Thymus (tissue), 14 donors: ENCODE data around the gene ATOSB. TPM values are rescaled to one million over a fixed set of nuclear protein-coding genes. Genes with fewer than 3 reads are reported as not detected.
"Not testable (repeated sequence)": the region's sequence is repeated elsewhere in the genome, so short reads cannot be mapped to it uniquely, and the experiment has no call there.

Experiments
- DNase-seq, 9 donors: peaks; one replicate each; pipeline ENCODE4 v3.0.0-alpha.2; 2013; ENCODE audit warnings: low spot score in 9 of 9, low read depth in 6 of 9, missing footprints in 1 of 9
- H3K27ac ChIP-seq, 2 donors: one replicate each; pipeline ENCODE4 v1.5.1; 2013; ENCODE audit warnings: control low read depth in 1 of 2, low read depth in 1 of 2, low read length in 1 of 2, mild to moderate bottlenecking in 1 of 2, moderate library complexity in 1 of 2
- H3K27me3 ChIP-seq, 2 donors: one replicate each; pipeline ENCODE4 v1.5.1; 2013; ENCODE audit warnings: low read length in 1 of 2; ENCODE audit not compliant: control insufficient read depth in 2 of 2, insufficient read depth in 1 of 2
- H3K36me3 ChIP-seq, 2 donors: one replicate each; pipeline ENCODE4 v1.5.1; 2013; ENCODE audit warnings: low read length in 1 of 2, mild to moderate bottlenecking in 1 of 2, moderate library complexity in 1 of 2; ENCODE audit not compliant: control insufficient read depth in 2 of 2, insufficient read depth in 2 of 2
- H3K4me1 ChIP-seq, 2 donors: one replicate each; pipeline ENCODE4 v1.5.1; 2013; ENCODE audit warnings: low read length in 2 of 2; ENCODE audit not compliant: control insufficient read depth in 2 of 2, insufficient read depth in 2 of 2
- H3K4me3 ChIP-seq, 2 donors: one replicate each; pipeline ENCODE4 v1.5.1; 2013; ENCODE audit warnings: low read length in 2 of 2, control low read depth in 1 of 2, mild to moderate bottlenecking in 1 of 2
- H3K9me3 ChIP-seq, 2 donors: one replicate each; pipeline ENCODE4 v1.5.1; 2013; ENCODE audit warnings: low read length in 1 of 2, mild to moderate bottlenecking in 1 of 2; ENCODE audit not compliant: control insufficient read depth in 2 of 2, insufficient read depth in 1 of 2
- WGBS: extraction: QIAGEN DNeasy Blood & Tissue Kit; methylation state at CpG from one replicate; pipeline ENCODE4 v1.1.7; 2013; 5-methylcytosine and 5-hydroxymethylcytosine counted together
- long read RNA-seq, 10 donors: transcript quantifications; one replicate each; lab custom pipeline, GENCODE V29; 2026
- polyA plus RNA-seq: library from polyadenylated mRNA; stranded (reverse); fragments of 200-250 nt; gene quantifications from one replicate; pipeline ENCODE4 v1.2.3, GENCODE V29; 2013
- total RNA-seq: library from RNA; stranded (reverse); fragments of 120-200 nt; gene quantifications from one replicate; pipeline ENCODE4 v1.2.4, GENCODE V29; 2013
- donor health status: healthy.

ATOSB gene
- 4.9 TPM for total RNA-seq
- polyA plus RNA-seq: 16.1 TPM
- long read RNA-seq, donor 1: 0 reads
- long read RNA-seq, donor 2: 0 reads
- long read RNA-seq, donor 3, partial matches to known transcripts: 0 of 1 reads
- long read RNA-seq, donor 3, other reads (novel, unspliced or antisense): 0 of 1 reads
- long read RNA-seq, donor 4: 0 reads
- long read RNA-seq, donor 5: 0 reads
- long read RNA-seq, donor 6: 0 reads
- long read RNA-seq, donor 7: 0 reads
- long read RNA-seq, donor 8: 0 reads
- long read RNA-seq, donor 9: 0 reads
- long read RNA-seq, donor 10: 0 reads

GRCh38 chr9:35115680-35116538 lies at the start of gene ATOSB:
Gene ATOSB (minus strand): TSS chr9:35115862. CDS start chr9:35108274, 7,588 bp downstream.
- peaks cover 31 to 57% of the 10 kb centered on the region in 2 donors for H3K4me1 ChIP-seq
- peak within 1 kb of the TSS; percentile 69 to 89 for H3K27ac ChIP-seq
- H3K27me3 ChIP-seq: peaks cover 0 to 4% of the 10 kb centered on the region in 2 donors
- DNase-seq: peak in 8 of 9 donors; percentile 59 to 83 (median 68)
- under 1% methylated on average over 54 of the region's 54 CpGs for WGBS
- peak within 1 kb of the TSS; percentile 63 for H3K4me3 ChIP-seq
- H3K9me3 ChIP-seq: no peaks in the 10 kb centered on the region
- no peaks in the 10 kb centered on the region for H3K36me3 ChIP-seq

- Histone ChIP-seq H3K27me3 (peaks cover 9 to 29% of the 10 kb centered on the region in 2 donors), H3K9me3 (no peaks in the 10 kb centered on the region), H3K27ac (no peak overlapping the region), H3K4me3 (no peak overlapping the region), H3K4me1 (peaks cover 2 to 4% of the 10 kb centered on the region in 2 donors), H3K36me3 (no peaks in the 10 kb centered on the region)
- DNase-seq: no peak
- WGBS: 81% methylated on average over 3 of the region's 3 CpGs
Observed at GRCh38 chr9:35164711-35165110, 49.0 kb upstream of the ATOSB start.

- 97% methylated on average over 3 of the region's 3 CpGs for WGBS
- Histone ChIP-seq H3K9me3 (no peaks in the 10 kb centered on the region), H3K4me3 (no peak overlapping the region), H3K27me3 (peaks cover 9 to 29% of the 10 kb centered on the region in 2 donors), H3K27ac (no peak overlapping the region), H3K36me3 (no peaks in the 10 kb centered on the region), H3K4me1 (peaks cover 2 to 4% of the 10 kb centered on the region in 2 donors)
- no peak for DNase-seq
Observed at GRCh38 chr9:35163413-35163812, 47.8 kb upstream of the ATOSB start.

- no peaks in the 10 kb centered on the region for H3K36me3 ChIP-seq
- 45% methylated on average over 11 of the region's 11 CpGs for WGBS
- no peak overlapping the region for H3K27ac ChIP-seq
- peaks cover 9 to 29% of the 10 kb centered on the region in 2 donors for H3K27me3 ChIP-seq
- H3K4me1 ChIP-seq: peaks cover 2 to 4% of the 10 kb centered on the region in 2 donors
- H3K4me3 ChIP-seq: peak overlapping the region; percentile 49 to 54
- no peak for DNase-seq
- H3K9me3 ChIP-seq: no peaks in the 10 kb centered on the region
Observed at GRCh38 chr9:35162605-35163315, 47.1 kb upstream of the ATOSB start.

- Histone ChIP-seq H3K27ac (no peak within 1 kb of the TSS), H3K4me1 (peaks cover 2 to 4% of the 10 kb centered on the region in 2 donors), H3K27me3 (peaks cover 9 to 29% of the 10 kb centered on the region in 2 donors), H3K36me3 (no peaks in the 10 kb centered on the region), H3K9me3 (no peaks in the 10 kb centered on the region), H3K4me3 (peak within 1 kb of the TSS; percentile 49 to 54)
- peak; percentile 11 to 69 (median 44) for DNase-seq
- under 1% methylated on average over 70 of the region's 70 CpGs for WGBS
Observed at GRCh38 chr9:35161713-35162604, 46.3 kb upstream of the ATOSB start, which contains the start of gene UNC13B. Gene UNC13B (plus strand): TSS chr9:35162009. CDS start chr9:35162284, 275 bp downstream.

GRCh38 chr9:35158501-35159280 lies 43.0 kb upstream of the ATOSB start:
- peak in 1 of 9 donors; percentile 1 for DNase-seq
- WGBS: 93% methylated on average over 10 of the region's 10 CpGs
- H3K27ac ChIP-seq: no peak overlapping the region
- H3K4me3 ChIP-seq: no peak overlapping the region
- H3K27me3 ChIP-seq: peaks cover 9 to 26% of the 10 kb centered on the region in 2 donors
- H3K36me3 ChIP-seq: no peaks in the 10 kb centered on the region
- H3K9me3 ChIP-seq: no peaks in the 10 kb centered on the region
- peaks cover 2 to 4% of the 10 kb centered on the region in 2 donors for H3K4me1 ChIP-seq

GRCh38 chr9:35157836-35158235 lies 42.2 kb upstream of the ATOSB start:
- not testable (repeated sequence) for H3K9me3 ChIP-seq, H3K27ac ChIP-seq, H3K4me3 ChIP-seq, DNase-seq, H3K4me1 ChIP-seq, H3K36me3 ChIP-seq
- peaks cover 4 to 17% of the 10 kb centered on the region in 2 donors for H3K27me3 ChIP-seq
- 90% methylated on average over 6 of the region's 6 CpGs for WGBS

GRCh38 chr9:35156781-35157180 lies 41.1 kb upstream of the ATOSB start:
- Histone ChIP-seq H3K4me3 (no peak overlapping the region), H3K4me1 (peaks cover 0 to 2% of the 10 kb centered on the region in 2 donors), H3K36me3 (no peaks in the 10 kb centered on the region), H3K9me3 (no peaks in the 10 kb centered on the region), H3K27ac (no peak overlapping the region), H3K27me3 (peaks cover 0 to 7% of the 10 kb centered on the region in 2 donors)
- DNase-seq: no peak
